Measurements from ENCODE around the gene SVEP1. TPM values are rescaled to one million over a fixed set of nuclear protein-coding genes. Genes with fewer than 3 reads are reported as not detected.
"Not testable (repeated sequence)": the region's sequence is repeated elsewhere in the genome, so short reads cannot be mapped to it uniquely, and the experiment has no call there.

SVEP1 gene
- total RNA-seq, 1 donor from 2014 or later = 1.3 TPM

- H3K36me3 ChIP-seq (ENCODE audit: control insufficient read depth, insufficient read depth, low read length) = no peaks in the 10 kb centered on the region
- no peaks in the 10 kb centered on the region for H3K27me3 ChIP-seq (ENCODE audit: control insufficient read depth, insufficient read depth, low read length)
- H3K4me3 ChIP-seq (ENCODE audit: low read depth, low read length) = no peak overlapping the region
- TF ChIP-seq, protein P1, sequence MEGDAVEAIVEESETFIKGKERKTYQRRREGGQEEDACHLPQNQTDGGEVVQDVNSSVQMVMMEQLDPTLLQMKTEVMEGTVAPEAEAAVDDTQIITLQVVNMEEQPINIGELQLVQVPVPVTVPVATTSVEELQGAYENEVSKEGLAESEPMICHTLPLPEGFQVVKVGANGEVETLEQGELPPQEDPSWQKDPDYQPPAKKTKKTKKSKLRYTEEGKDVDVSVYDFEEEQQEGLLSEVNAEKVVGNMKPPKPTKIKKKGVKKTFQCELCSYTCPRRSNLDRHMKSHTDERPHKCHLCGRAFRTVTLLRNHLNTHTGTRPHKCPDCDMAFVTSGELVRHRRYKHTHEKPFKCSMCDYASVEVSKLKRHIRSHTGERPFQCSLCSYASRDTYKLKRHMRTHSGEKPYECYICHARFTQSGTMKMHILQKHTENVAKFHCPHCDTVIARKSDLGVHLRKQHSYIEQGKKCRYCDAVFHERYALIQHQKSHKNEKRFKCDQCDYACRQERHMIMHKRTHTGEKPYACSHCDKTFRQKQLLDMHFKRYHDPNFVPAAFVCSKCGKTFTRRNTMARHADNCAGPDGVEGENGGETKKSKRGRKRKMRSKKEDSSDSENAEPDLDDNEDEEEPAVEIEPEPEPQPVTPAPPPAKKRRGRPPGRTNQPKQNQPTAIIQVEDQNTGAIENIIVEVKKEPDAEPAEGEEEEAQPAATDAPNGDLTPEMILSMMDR (IDR thresholded peaks at IDR 0.05; ENCODE audit: insufficient read depth, low read length, severe bottlenecking) = no peak
- no peak for DNase-seq (ENCODE audit: low read depth)
- no peak for FAIRE-seq
These were observed 47.8 kb downstream of the SVEP1 start for GRCh38 chr9:110531776-110532175.

GRCh38 chr9:110531241-110531640, 48.3 kb downstream of the SVEP1 start:
- H3K4me3 ChIP-seq (ENCODE audit: low read depth, low read length); H3K27me3 ChIP-seq (ENCODE audit: control insufficient read depth, insufficient read depth, low read length); FAIRE-seq; H3K36me3 ChIP-seq (ENCODE audit: control insufficient read depth, insufficient read depth, low read length); DNase-seq (ENCODE audit: low read depth): not testable (repeated sequence)

GRCh38 chr9:110528645-110529044, 50.9 kb downstream of the SVEP1 start:
- Histone ChIP-seq H3K27me3 (ENCODE audit: control insufficient read depth, insufficient read depth, low read length) (no peaks in the 10 kb centered on the region), H3K36me3 (ENCODE audit: control insufficient read depth, insufficient read depth, low read length) (no peaks in the 10 kb centered on the region), H3K4me3 (ENCODE audit: low read depth, low read length) (no peak overlapping the region)
- FAIRE-seq (no peak), DNase-seq (ENCODE audit: low read depth) (no peak)
- TF ChIP-seq, protein P1 (IDR thresholded peaks at IDR 0.05; ENCODE audit: insufficient read depth, low read length, severe bottlenecking) = no peak

DNA sequence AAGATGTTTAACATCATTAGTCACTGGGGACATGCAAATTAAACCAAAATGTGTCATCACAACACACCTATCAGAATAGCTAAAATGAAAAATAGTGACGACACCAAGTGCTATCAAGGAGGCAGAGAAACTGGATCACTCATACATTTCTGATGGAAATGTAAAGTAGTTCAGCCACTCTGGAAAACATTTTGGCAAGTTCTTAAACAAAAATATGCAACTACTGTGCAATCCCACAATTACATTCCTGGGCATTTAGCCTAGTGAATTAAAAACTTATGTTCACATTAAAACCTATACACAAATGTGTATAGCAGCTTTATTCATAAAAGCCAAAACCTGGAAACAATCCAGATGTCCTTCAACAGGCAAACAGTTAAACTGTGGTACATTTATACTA, 53.1 kb downstream of the SVEP1 start:
- FAIRE-seq (no peak), DNase-seq (ENCODE audit: low read depth) (peak; percentile 84)
- no peak overlapping the region for H3K4me3 ChIP-seq (ENCODE audit: low read depth, low read length)
- TF ChIP-seq, protein P1 (IDR thresholded peaks at IDR 0.05; ENCODE audit: insufficient read depth, low read length, severe bottlenecking) = no peak
- no peaks in the 10 kb centered on the region for H3K36me3 ChIP-seq (ENCODE audit: control insufficient read depth, insufficient read depth, low read length)
- H3K27me3 ChIP-seq (ENCODE audit: control insufficient read depth, insufficient read depth, low read length) = no peaks in the 10 kb centered on the region

GRCh38 chr9:110521206-110521605, 58.3 kb downstream of the SVEP1 start:
- FAIRE-seq (no peak), DNase-seq (ENCODE audit: low read depth) (peak; percentile 60)
- H3K4me3 ChIP-seq (ENCODE audit: low read depth, low read length) = no peak overlapping the region
- TF ChIP-seq, protein P1 (IDR thresholded peaks at IDR 0.05; ENCODE audit: insufficient read depth, low read length, severe bottlenecking) = no peak
- no peaks in the 10 kb centered on the region for H3K27me3 ChIP-seq (ENCODE audit: control insufficient read depth, insufficient read depth, low read length)
- no peaks in the 10 kb centered on the region for H3K36me3 ChIP-seq (ENCODE audit: control insufficient read depth, insufficient read depth, low read length)

GRCh38 chr9:110520120-110520701, 59.3 kb downstream of the SVEP1 start:
- H3K4me3 ChIP-seq (ENCODE audit: low read depth, low read length) = no peak overlapping the region
- FAIRE-seq (no peak), DNase-seq (ENCODE audit: low read depth) (no peak)
- no peaks in the 10 kb centered on the region for H3K36me3 ChIP-seq (ENCODE audit: control insufficient read depth, insufficient read depth, low read length)
- H3K27me3 ChIP-seq (ENCODE audit: control insufficient read depth, insufficient read depth, low read length) = no peaks in the 10 kb centered on the region
- TF ChIP-seq, protein P1 (IDR thresholded peaks at IDR 0.05; ENCODE audit: insufficient read depth, low read length, severe bottlenecking) = no peak

All from bronchial epithelial cell (primary cell).